ENCODE measurements around the gene SSTR3. TPM values are rescaled to one million over a fixed set of nuclear protein-coding genes. Genes with fewer than 3 reads are reported as not detected.
"Not testable (repeated sequence)": the region's sequence is repeated elsewhere in the genome, so short reads cannot be mapped to it uniquely, and the experiment has no call there.

Gene SSTR3
- total RNA-seq, 1 donor from 2014 or later, result not detected

DNA sequence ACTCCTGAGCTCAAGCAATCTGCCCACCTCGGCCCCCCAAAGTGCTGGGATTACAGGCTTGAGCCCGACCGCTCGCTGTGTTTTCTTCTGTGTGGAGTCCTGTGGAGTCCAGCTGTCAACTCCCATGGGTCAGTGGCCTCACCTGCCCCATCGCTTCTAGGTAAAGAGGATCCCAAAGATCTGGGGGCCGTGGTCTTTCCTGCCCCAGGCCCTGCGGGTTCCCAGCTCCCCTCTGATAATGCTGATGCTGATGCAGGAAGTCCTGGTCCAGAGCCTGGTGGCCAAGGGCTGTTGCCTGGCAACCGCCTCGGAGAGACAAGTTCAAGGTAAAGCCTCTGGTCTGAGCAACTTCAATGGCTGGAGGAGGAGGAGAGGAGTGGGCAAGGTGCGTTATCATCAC is 9.6 kb downstream of the SSTR3 start:
- intact Hi-C loops (cut with DNase I), result no loop called here
- ATAC-seq (no peak), DNase-seq (ENCODE audit: missing footprints) (no peak)

DNA sequence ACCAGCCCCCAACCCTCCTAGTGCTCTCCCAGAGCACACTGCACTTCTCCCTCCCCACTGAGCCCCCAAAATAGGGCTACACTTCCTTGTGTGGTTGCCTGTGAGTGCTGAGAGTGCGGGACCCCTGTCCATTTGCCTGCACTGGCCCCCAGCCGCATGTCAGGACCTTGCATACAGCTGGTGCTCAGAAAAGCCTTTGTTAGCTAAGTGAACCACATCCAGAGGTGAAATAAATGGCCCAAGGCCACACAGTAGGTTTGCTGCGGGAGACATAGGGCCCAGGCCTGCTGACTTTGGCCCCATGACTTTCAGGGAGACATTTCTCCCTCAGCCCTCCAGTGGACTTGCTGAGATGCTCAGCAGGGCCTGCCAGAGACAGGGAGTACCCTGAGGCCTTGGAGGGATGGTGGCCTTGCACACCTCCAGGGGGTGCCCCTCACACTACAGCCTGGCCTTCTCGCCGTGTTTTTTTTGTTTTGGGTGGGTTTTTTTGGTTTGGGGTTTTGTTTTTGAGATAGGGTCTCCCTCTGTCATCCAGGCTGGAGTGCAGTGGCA is 10.2 kb downstream of the SSTR3 start:
- intact Hi-C loops (cut with DNase I), result no loop called here

DNA sequence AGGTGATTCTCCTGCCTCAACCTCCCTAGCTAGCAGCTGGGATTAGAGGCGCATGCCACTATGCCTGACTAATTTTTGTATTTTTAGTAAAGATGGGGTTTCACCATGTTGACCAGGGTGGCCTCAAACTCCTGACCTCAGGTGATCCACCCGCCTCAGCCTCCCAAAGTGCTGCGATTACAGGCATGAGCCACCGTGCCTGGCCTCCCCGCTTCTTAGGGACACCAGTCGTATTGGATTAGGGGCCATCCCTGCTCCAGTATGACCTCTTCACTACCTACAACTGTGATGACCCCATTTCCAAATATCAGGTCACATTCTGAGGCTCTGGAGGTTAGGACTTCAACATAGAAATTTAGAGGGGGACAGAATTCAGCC is 10.8 kb downstream of the SSTR3 start:
- intact Hi-C loops (cut with DNase I); DNase-seq (ENCODE audit: missing footprints); ATAC-seq: not testable (repeated sequence)

More for the DNA sequence above, 10.2 kb downstream of the SSTR3 start:
- DNase-seq (ENCODE audit: missing footprints), result no peak
- no peak for ATAC-seq

DNA sequence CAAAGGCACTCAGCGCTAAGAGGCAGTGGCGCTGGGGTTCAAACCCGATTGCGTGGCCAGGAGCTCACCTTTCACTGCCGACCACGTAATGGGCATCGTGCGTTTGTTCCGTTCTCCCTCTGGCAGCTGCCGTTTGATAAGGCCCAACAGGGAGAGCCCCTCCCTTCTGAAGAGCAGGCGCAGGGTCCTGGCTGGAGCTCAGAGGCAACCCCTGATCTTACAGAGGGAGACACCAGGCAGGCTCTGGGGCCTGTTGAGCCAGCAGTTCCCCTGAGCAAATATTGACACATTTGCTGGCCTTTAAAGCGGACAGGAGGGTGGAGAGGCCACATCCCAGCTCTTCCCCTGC is 12.5 kb downstream of the SSTR3 start:
- ATAC-seq, result no peak
- intact Hi-C loops (cut with DNase I), result loop anchor here (2.0 to 5.0 kb wide), 2 partner anchors 123 to 417 kb away; no protein-coding TSS in a partner anchor
- no peak for DNase-seq (ENCODE audit: missing footprints)

DNA sequence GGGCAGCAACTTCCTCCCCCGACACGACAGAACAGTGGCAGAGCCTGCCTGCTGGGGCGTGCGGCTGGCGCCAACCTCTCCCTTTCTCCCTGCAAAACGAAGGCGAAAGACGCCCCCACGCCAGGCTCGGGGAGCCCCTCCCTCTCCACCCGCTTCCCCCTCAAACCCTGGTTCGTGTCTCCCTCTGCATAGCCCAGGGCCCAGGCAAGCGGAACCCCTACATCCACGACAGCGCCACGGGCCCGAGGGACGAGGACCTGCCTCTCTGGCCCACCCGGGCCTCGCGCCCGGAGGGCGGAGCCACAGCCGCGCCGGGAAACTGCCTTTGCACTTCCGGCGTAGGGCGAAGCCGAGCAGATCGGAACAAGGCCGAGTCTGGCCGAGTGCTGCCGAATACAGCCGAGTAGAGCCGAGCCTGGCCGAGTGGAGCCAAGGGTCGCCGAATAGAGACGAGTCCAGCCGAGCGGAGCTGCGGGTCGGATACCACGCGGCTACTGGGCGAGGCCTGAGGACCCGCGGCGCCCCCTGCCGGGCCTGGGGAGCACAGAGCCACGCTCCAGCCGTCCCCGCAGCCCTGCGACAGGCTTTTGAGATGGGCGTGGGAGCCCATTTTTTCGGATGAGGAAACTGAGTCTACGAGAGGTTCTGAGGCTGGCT is 13.0 kb downstream of the SSTR3 start:
- DNase-seq (ENCODE audit: missing footprints) (peak; percentile 99), ATAC-seq (peak; percentile 95)
- intact Hi-C loops (cut with DNase I), result loop anchor here (2.0 to 5.0 kb wide), 2 partner anchors 122 to 417 kb away; no protein-coding TSS in a partner anchor

DNA sequence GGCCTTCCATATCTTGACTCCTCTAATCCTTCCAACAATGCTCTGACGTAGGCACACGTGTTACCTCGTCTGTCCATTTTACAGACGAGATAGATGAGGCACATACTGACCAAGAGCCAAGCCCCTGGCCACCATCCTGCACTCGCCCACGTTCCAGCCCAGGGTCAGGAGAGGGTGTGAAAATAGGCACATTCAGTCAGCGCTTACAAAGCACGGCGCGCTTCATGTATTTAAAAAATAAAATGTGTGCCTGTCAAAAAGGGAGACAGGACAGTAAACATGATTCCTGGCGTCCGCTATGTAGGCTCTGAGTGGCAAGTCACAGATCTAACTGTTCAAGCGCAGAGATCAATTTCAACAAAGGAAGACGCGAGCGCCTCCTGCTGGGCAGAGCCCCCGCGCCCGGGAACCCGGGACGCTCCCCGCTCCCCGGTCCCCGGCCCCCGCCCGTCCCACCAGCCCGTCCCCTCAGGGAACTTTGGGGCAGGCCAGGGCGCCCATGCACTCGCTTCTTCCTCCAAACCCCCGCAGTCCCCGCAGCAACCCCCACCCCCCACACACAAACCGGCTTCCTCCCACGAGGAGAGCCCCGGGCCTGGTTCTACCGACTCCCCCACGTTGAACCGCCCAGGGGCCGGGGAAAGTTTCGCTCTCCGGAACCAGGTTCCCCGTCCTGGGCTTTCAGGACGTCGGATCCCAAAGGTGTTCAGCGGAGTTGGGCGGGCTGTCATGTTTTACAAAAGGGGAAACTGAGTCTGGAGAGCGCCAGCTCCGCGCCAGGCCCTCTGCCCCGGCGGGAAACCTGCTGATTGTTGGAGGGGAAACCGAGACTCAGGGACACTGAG is 13.8 kb downstream of the SSTR3 start:
- peak; percentile 91 for DNase-seq (ENCODE audit: missing footprints)
- peak; percentile 62 for ATAC-seq
- intact Hi-C loops (cut with DNase I), result loop anchor here (1.0 to 5.0 kb wide), 3 partner anchors 32 to 416 kb away; no protein-coding TSS in a partner anchor

DNA sequence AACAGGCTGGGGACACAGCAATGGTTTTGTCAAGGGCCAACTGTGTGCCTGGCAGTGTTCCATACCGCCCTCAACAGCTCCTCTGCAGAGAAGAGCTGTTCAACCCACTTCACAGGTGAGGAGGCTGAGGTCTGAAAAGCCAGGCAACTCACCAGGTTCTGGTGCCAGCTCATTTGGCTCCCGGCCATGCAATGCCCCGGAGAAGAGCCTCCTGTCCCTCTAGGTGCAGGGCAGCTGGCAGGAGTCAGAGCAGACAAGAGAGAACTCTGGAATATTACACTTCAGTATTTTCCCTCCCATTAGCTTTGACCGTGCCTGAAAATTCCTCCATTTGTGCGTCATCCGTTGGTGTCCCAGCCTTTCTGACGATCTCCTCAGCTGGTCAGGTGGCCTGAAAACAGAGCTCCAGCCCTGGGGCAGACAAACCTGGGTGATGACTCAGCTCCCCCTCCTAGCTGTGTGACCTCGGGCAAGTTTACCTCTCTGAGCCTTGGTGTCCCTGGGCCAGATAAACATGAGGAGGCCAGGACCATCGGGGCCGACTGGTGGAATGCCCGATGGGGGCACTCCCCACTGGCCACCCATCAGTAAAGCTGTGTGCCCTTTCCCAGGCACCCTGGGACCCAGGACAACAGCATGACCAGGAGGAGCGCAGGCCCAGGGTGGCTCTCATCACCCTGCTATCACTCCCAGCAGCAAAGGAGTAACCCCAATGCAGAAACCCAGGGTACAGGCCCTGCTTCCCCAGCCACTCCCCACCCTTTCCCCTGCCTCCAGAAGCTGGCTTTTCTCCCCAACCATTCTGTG is 14.6 kb downstream of the SSTR3 start:
- ATAC-seq, result peak; percentile 2
- intact Hi-C loops (cut with DNase I), result loop anchor here (1.0 to 5.0 kb wide), 3 partner anchors 31 to 415 kb away; no protein-coding TSS in a partner anchor
- no peak for DNase-seq (ENCODE audit: missing footprints)

DNA sequence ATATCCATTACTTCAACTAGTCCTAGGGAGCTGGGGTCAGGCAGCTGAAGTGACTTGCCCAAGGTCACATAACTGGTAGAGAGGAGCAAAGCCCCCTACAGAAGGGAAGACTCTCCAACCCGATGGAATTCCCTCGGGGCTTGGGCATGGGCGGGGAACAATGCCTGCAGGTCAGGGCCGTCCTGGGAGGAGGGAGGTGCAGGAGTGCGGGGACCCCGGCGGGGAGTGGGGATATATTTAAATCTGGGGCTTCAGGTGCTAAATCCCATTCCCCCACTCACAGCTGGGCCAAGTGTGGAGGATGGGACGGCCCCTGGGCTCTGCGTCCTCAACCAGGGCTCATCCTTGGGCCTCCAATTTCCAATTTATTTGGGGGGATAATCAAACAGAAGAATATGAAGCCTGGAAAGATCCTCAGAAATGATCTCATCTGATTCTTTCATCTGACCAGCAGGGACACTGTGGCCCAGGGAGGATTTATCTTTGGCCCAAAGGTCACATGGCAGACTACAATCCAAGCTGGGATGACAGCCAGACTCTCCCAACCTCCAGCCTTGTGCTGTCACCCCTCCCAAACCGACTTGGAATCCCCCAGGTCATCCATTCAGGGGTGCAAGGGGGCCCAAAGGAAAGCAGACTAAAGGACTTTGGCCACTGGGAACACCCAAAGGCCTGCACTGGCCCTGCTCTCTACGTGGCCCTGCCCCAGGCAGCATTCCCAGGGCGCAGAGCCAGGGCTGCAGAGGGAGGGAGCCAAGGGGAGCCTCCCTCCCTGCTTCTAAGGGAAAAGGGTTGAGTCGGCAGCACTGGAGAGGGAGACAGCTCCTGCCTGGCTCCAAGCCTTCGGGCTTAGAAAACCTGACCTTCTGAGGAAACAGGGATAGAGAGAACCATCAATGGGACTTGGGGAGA is 15.5 kb downstream of the SSTR3 start:
- DNase-seq (ENCODE audit: missing footprints) (peak; percentile 91), ATAC-seq (peak; percentile 76)
- intact Hi-C loops (cut with DNase I), result loop anchor here (5.0 kb wide), 1 partner anchor 414 kb away; no protein-coding TSS in a partner anchor

DNA sequence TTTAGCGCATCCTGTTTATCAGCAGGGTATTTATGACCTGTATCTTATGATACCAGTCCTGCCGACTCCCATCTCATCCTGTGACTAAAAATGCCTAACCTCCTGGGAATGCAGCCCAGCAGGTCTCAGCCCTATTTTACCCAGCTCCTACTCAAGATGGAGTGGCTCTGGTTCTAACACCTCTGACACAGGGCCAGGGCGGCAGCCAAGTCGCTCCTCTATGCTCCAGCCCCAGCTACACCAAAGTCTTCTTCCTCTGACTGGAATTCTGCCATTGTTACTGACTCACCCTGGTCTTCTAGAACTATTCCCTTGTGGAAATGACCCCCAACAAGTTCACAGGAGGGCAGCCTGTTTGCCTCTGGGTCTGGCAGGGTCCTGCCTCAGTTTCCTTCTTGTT is 16.4 kb downstream of the SSTR3 start:
- no peak for DNase-seq (ENCODE audit: missing footprints)
- intact Hi-C loops (cut with DNase I), result loop anchor here (5.0 kb wide), 1 partner anchor 414 kb away; no protein-coding TSS in a partner anchor

DNA sequence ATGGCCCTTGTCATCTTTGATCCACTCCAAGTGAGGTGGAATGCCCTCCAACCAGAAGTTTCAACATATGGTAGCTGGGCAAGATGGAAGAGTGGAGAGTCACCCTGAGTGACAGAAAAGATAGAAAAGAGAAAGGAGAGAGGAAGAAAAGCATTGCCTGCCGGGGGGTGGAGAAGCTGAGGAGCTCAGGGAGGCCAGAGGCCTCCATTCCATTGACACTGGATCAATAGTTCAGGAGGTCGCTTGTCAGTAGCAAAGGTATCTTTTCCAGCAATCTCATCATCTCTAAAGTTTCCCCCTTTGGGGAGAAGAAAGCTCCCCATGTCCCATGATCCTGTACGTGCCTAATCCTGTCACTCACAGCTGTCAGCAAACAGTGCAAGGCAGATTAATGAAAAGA is 17.5 kb downstream of the SSTR3 start:
- intact Hi-C loops (cut with DNase I), result loop anchor here (5.0 kb wide), 1 partner anchor 412 kb away; no protein-coding TSS in a partner anchor
- ATAC-seq, result no peak
- no peak for DNase-seq (ENCODE audit: missing footprints)

More for the DNA sequence above, 16.4 kb downstream of the SSTR3 start:
- ATAC-seq, result no peak

DNA sequence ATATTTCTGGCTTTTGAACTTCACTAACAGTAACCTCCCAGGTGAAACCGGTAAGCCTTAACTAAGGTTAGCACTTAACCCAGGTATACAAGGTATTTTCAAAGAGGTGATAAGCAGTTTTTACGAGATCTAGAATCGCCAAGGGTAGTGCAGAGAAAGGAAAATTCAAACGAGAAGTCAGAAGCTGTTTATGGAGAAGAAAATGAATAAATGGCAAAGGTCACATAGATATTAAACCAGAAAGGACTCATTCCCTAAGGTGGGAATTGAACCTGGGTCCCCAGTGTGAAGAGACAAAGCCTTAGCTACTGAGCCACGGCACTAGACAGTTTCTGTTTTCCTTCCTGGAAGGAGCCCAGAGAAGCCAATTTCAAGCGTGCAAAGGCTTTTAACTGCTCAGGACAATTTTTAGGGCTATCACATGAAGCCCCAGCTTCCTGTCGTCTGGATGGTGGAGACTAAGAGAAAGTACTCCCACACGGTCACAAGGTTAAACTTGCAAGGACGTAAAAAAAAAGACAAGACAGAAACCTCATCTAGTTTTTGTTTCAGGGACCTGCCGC is 18.6 kb downstream of the SSTR3 start:
- DNase-seq (ENCODE audit: missing footprints) (peak; percentile 5), ATAC-seq (no peak)
- intact Hi-C loops (cut with DNase I), result no loop called here

DNA sequence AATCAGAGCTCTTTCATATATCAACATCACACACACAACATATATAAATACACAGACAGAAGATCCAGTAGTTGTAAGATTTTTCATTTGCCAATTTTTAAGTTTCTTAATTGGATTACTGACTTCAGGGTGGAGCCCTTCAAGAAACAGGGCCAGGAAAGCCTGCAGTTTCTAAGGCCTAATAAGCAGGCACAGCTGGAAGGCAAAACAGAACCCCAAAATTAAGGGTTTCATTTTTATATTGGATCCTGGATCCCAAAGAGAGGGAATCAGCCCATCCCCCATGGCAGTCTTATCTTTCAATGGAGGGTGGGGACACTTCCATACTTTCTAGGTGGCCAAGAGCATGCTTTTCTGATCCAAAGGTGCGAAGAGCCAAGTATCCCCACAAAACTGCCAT is 19.5 kb downstream of the SSTR3 start:
- intact Hi-C loops (cut with DNase I), result no loop called here
- DNase-seq (ENCODE audit: missing footprints) (no peak), ATAC-seq (no peak)

DNA sequence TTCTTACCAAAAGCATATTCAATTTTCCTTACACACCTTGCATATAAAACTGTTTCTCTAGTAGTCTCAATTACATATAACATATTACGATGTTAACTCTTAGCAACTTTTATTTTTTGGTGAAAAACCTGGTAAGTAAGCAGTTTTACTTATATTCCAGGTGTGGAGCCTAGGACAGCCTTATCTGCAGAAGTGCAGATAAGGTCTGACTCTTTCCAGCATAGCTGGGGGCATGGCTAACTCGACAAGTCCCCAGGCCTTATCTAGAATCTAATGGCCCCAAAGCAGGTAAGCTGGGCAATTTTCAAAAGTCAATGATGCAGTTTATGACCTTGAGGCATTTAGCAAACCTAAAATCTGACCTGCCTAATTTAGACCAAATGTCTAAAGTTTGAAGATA is 20.1 kb downstream of the SSTR3 start:
- intact Hi-C loops (cut with DNase I), result no loop called here
- ATAC-seq (no peak), DNase-seq (ENCODE audit: missing footprints) (no peak)

DNA sequence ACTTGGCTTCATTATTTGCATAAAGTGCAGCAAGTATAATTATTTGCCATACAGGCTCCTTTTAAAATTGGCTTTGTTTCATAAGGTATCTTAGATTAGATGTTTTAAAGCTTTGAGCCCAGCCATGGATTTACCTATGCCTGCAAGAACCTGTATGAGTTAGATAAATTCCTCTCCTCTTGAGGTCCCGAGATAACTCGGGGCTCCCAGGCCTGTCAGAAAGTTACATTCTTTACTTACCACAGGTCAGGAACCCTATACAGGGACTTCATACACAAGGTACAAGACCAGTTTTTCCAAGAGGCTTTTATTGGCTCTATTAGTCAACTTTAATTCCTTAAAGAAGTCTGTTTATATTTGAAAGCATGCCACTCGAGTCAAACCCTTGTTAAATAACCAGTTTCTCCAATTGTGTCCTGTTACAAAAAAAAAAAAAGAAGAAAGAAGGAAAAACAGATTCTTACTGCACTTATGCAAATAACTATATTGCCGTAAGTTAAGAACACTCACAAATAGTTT is 22.0 kb downstream of the SSTR3 start:
- intact Hi-C loops (cut with DNase I), result no loop called here
- DNase-seq (ENCODE audit: missing footprints), result no peak
- ATAC-seq, result no peak

DNA sequence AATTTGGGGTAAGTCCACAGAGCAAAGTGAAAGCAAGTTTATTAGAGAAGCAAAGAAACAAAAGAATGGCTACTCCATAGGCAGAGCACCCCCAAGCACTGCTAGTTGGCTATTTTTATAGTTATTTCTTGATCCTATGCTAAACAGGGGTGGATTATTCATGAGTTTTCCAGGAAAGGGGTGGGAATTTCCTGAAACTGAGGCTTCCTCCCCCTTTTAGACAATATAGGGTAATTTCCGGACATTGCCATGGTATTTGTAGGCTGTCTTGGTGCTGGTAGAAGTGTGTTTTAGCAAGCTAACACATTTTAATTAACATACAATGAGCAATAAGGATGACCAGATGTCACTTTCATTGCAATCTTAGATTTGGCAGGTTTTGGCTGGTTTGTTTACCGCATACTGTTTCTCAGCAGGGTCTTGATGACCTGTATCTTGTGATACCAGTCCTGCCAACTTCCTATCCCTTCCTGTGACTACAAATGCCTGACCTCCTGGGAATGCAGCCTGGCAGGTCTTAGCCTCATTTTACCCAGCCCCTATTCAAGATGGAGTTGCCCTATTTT is 23.3 kb downstream of the SSTR3 start:
- ATAC-seq (no peak), DNase-seq (ENCODE audit: missing footprints) (no peak)
- intact Hi-C loops (cut with DNase I), result no loop called here

DNA sequence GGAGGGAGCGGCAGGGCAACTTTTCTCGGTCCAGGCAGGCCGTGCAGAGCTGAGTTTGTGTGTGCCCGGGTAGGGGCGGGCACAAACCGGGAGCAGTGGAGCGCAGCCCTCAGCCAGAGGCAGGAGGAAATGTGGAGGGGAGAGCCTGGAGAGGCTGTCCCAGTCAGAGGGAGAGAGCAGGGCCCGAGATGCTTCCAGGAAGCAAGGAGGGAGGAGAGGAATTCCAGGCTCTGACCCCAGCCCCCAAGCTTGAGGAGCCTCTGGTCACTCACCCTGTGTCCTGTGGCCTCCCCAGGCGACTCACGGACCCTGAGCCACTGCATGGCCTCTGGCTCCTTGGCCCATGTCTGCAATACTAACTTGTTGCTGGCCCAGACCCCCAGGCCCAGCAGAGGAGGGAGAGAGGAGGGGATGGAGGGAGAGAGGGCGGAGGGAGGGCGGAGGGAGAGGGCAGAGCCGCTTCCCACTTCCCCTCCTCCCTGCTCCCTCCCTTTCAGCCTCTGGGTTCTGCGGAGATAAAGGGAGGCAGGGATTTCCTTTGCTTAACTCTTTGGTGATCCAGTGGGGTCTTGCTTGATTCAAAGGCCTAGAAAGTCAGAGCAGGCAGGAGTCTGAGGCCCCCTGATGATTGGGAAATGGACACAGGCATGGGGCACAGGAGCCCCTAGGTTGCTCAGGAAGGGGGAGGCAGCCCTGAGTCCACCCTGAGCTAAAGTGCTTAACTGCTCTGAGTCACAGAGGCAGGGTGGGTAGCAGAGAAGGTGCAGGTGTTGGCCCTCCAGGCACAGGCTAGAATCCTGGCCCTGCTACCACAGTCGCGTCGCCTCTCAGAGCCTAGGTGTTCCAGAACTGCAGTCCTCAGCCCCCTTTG is 24.2 kb downstream of the SSTR3 start, which contains the start of gene C1QTNF6:
Gene C1QTNF6 (minus strand): TSS at position 357 of the 871 bp plus-strand sequence. CDS start 34 bp downstream, at position 323.
- DNase-seq (ENCODE audit: missing footprints), result peak; percentile 77
- intact Hi-C loops (cut with DNase I), result no loop called here
- ATAC-seq, result peak; percentile 86

All from Right ventricle myocardium inferior (tissue), 1 donor.